Ectodermal cell (in vitro differentiated cells): Measurements from ENCODE around the gene SLC25A21.

Experiments
- H3K27ac ChIP-seq: 2 replicates; pipeline ENCODE4 v1.7.0; 2013; ENCODE audit warnings: mild to moderate bottlenecking, low read depth, low read length; ENCODE audit not compliant: insufficient read depth, poor library complexity, severe bottlenecking
- H3K27me3 ChIP-seq: 2 replicates; pipeline ENCODE4 v1.7.0; 2013; ENCODE audit warnings: mild to moderate bottlenecking, low read length; ENCODE audit not compliant: insufficient read depth, control insufficient read depth, poor library complexity, severe bottlenecking
- H3K36me3 ChIP-seq: one replicate; pipeline ENCODE4 v1.7.0; 2013; ENCODE audit warnings: low read length; ENCODE audit not compliant: control insufficient read depth, insufficient read depth
- H3K4me1 ChIP-seq: one replicate; pipeline ENCODE4 v1.7.0; 2013; ENCODE audit warnings: low read length; ENCODE audit not compliant: control insufficient read depth, insufficient read depth
- H3K4me3 ChIP-seq: 2 replicates; pipeline ENCODE4 v1.7.0; 2013; ENCODE audit warnings: low read depth, low read length, control low read depth; ENCODE audit not compliant: insufficient read depth
- H3K9me3 ChIP-seq: 2 replicates; pipeline ENCODE4 v1.7.0; 2013; ENCODE audit warnings: mild to moderate bottlenecking, low read length, moderate library complexity; ENCODE audit not compliant: control insufficient read depth
- WGBS, 2 experiments: methylation state at CpG; one replicate each; pipeline ENCODE4 v1.1.7; 2013; ENCODE audit warnings: missing lambda C conversion rate in 2 of 2; 5-methylcytosine and 5-hydroxymethylcytosine counted together

Gene SLC25A21

GRCh38 chr14:36657399-36658122 is 514.8 kb downstream of the SLC25A21 start:
- WGBS, 2 experiments, result 1% methylated on average over 55 of the region's 55 CpGs
- H3K4me3 ChIP-seq, result no peak overlapping the region
- H3K27me3 ChIP-seq, result peaks cover 100% of the 10 kb centered on the region
- H3K4me1 ChIP-seq, result peaks cover 21% of the 10 kb centered on the region
- no peaks in the 10 kb centered on the region for H3K36me3 ChIP-seq
- H3K9me3 ChIP-seq, result no peaks in the 10 kb centered on the region
- no peak overlapping the region for H3K27ac ChIP-seq

GRCh38 chr14:36656687-36657398 is 515.6 kb downstream of the SLC25A21 start:
- H3K27me3 ChIP-seq, result peaks cover 100% of the 10 kb centered on the region
- peaks cover 16% of the 10 kb centered on the region for H3K4me1 ChIP-seq
- no peaks in the 10 kb centered on the region for H3K9me3 ChIP-seq
- H3K36me3 ChIP-seq, result no peaks in the 10 kb centered on the region
- no peak overlapping the region for H3K27ac ChIP-seq
- no peak overlapping the region for H3K4me3 ChIP-seq
- 5% methylated on average over 31 of the region's 31 CpGs for WGBS, 2 experiments

GRCh38 chr14:36655963-36656686 is 516.3 kb downstream of the SLC25A21 start:
- Histone ChIP-seq H3K4me3 (no peak overlapping the region), H3K4me1 (peaks cover 16% of the 10 kb centered on the region), H3K9me3 (no peaks in the 10 kb centered on the region), H3K36me3 (no peaks in the 10 kb centered on the region), H3K27ac (no peak overlapping the region), H3K27me3 (peaks cover 100% of the 10 kb centered on the region)
- 3% methylated on average over 48 of the region's 48 CpGs for WGBS, 2 experiments

GRCh38 chr14:36655571-36655962 is 516.8 kb downstream of the SLC25A21 start:
- WGBS, 2 experiments, result 9 to 11% methylated on average over 11 of the region's 11 CpGs

GRCh38 chr14:36654794-36655381 is 517.5 kb downstream of the SLC25A21 start:
- Histone ChIP-seq H3K27me3 (peaks cover 100% of the 10 kb centered on the region), H3K27ac (no peak overlapping the region), H3K4me1 (peaks cover 16% of the 10 kb centered on the region), H3K36me3 (no peaks in the 10 kb centered on the region), H3K9me3 (no peaks in the 10 kb centered on the region), H3K4me3 (no peak overlapping the region)
- WGBS, 2 experiments, result 7 to 11% methylated on average over 34 of the region's 34 CpGs

More at GRCh38 chr14:36655571-36655962, 516.8 kb downstream of the SLC25A21 start:
- Histone ChIP-seq H3K4me3 (no peak overlapping the region), H3K36me3 (no peaks in the 10 kb centered on the region), H3K27ac (no peak overlapping the region), H3K9me3 (no peaks in the 10 kb centered on the region), H3K4me1 (peaks cover 16% of the 10 kb centered on the region), H3K27me3 (peaks cover 100% of the 10 kb centered on the region)

GRCh38 chr14:36653962-36654793 is 518.2 kb downstream of the SLC25A21 start:
- Histone ChIP-seq H3K27ac (no peak overlapping the region), H3K4me3 (no peak overlapping the region), H3K27me3 (peaks cover 100% of the 10 kb centered on the region), H3K4me1 (peaks cover 16% of the 10 kb centered on the region), H3K36me3 (no peaks in the 10 kb centered on the region), H3K9me3 (no peaks in the 10 kb centered on the region)
- WGBS, 2 experiments, result 4 to 7% methylated on average over 30 to 31 of the region's 31 CpGs

GRCh38 chr14:36653413-36653812 is 519.0 kb downstream of the SLC25A21 start:
- no peak overlapping the region for H3K27ac ChIP-seq
- H3K27me3 ChIP-seq, result peaks cover 100% of the 10 kb centered on the region
- no peak overlapping the region for H3K4me3 ChIP-seq
- H3K36me3 ChIP-seq, result no peaks in the 10 kb centered on the region
- WGBS, 2 experiments, result 71% methylated on average over 2 of the region's 3 CpGs; no CpG with 5 or more reads in 1 of the 2 experiments
- peaks cover 14% of the 10 kb centered on the region for H3K4me1 ChIP-seq
- no peaks in the 10 kb centered on the region for H3K9me3 ChIP-seq

- Histone ChIP-seq H3K36me3 (no peaks in the 10 kb centered on the region), H3K4me3 (no peak overlapping the region), H3K4me1 (peaks cover 11% of the 10 kb centered on the region), H3K27ac (no peak overlapping the region), H3K9me3 (no peaks in the 10 kb centered on the region), H3K27me3 (peaks cover 100% of the 10 kb centered on the region)
Measured at GRCh38 chr14:36652542-36653201, 519.7 kb downstream of the SLC25A21 start.
